Measurements from ENCODE around the gene NFU1.

NFU1 gene

GRCh38 chr2:69395866-69396265 is 41.4 kb downstream of the NFU1 start:
- no peak overlapping the region for H3K27ac ChIP-seq (ENCODE audit: low read depth in 2 of 2, low read length in 2 of 2)
- peaks cover 0 to 5% of the 10 kb centered on the region in 2 donors for H3K4me1 ChIP-seq (ENCODE audit: control insufficient read depth in 2 of 2, insufficient read depth in 2 of 2, low read length in 2 of 2)
- H3K36me3 ChIP-seq (ENCODE audit: control insufficient read depth in 2 of 2, insufficient read depth in 2 of 2, low read length in 2 of 2): peaks cover 13 to 29% of the 10 kb centered on the region in 2 donors
- no peaks in the 10 kb centered on the region for H3K27me3 ChIP-seq (ENCODE audit: control insufficient read depth in 2 of 2, insufficient read depth in 2 of 2, low read length in 2 of 2)
- no peak overlapping the region for H3K4me3 ChIP-seq (ENCODE audit: low read length in 2 of 2)
- no peaks in the 10 kb centered on the region for H3K9me3 ChIP-seq (ENCODE audit: control insufficient read depth in 2 of 2, low read length in 2 of 2)
- no peak overlapping the region for H3K9ac ChIP-seq (ENCODE audit: low read depth in 1 of 2, low read length in 2 of 2)

- Histone ChIP-seq H3K9me3 (ENCODE audit: control insufficient read depth in 2 of 2, low read length in 2 of 2) (no peaks in the 10 kb centered on the region), H3K36me3 (ENCODE audit: control insufficient read depth in 2 of 2, insufficient read depth in 2 of 2, low read length in 2 of 2) (peaks cover 12 to 23% of the 10 kb centered on the region in 2 donors), H3K27me3 (ENCODE audit: control insufficient read depth in 2 of 2, insufficient read depth in 2 of 2, low read length in 2 of 2) (no peaks in the 10 kb centered on the region), H3K4me3 (ENCODE audit: low read length in 2 of 2) (no peak overlapping the region), H3K27ac (ENCODE audit: low read depth in 2 of 2, low read length in 2 of 2) (no peak overlapping the region), H3K4me1 (ENCODE audit: control insufficient read depth in 2 of 2, insufficient read depth in 2 of 2, low read length in 2 of 2) (peaks cover 5 to 6% of the 10 kb centered on the region in 2 donors), H3K9ac (ENCODE audit: low read depth in 1 of 2, low read length in 2 of 2) (no peak overlapping the region)
Observed at GRCh38 chr2:69393963-69394362, 43.3 kb downstream of the NFU1 start.

- Histone ChIP-seq H3K27me3 (ENCODE audit: control insufficient read depth in 2 of 2, insufficient read depth in 2 of 2, low read length in 2 of 2) (no peaks in the 10 kb centered on the region), H3K9me3 (ENCODE audit: control insufficient read depth in 2 of 2, low read length in 2 of 2) (no peaks in the 10 kb centered on the region), H3K4me3 (ENCODE audit: low read length in 2 of 2) (no peak overlapping the region), H3K4me1 (ENCODE audit: control insufficient read depth in 2 of 2, insufficient read depth in 2 of 2, low read length in 2 of 2) (peaks cover 6 to 11% of the 10 kb centered on the region in 2 donors), H3K27ac (ENCODE audit: low read depth in 2 of 2, low read length in 2 of 2) (peak overlapping the region in 1 of 2 donors; percentile 34), H3K36me3 (ENCODE audit: control insufficient read depth in 2 of 2, insufficient read depth in 2 of 2, low read length in 2 of 2) (peaks cover 3 to 9% of the 10 kb centered on the region in 2 donors), H3K9ac (ENCODE audit: low read depth in 1 of 2, low read length in 2 of 2) (no peak overlapping the region)
Observed at GRCh38 chr2:69390471-69390870, 46.8 kb downstream of the NFU1 start.

- Histone ChIP-seq H3K4me1 (ENCODE audit: control insufficient read depth in 2 of 2, insufficient read depth in 2 of 2, low read length in 2 of 2) (peaks cover 6 to 13% of the 10 kb centered on the region in 2 donors), H3K36me3 (ENCODE audit: control insufficient read depth in 2 of 2, insufficient read depth in 2 of 2, low read length in 2 of 2) (peaks cover 2 to 7% of the 10 kb centered on the region in 2 donors), H3K27ac (ENCODE audit: low read depth in 2 of 2, low read length in 2 of 2) (peak overlapping the region in 1 of 2 donors; percentile 34), H3K27me3 (ENCODE audit: control insufficient read depth in 2 of 2, insufficient read depth in 2 of 2, low read length in 2 of 2) (no peaks in the 10 kb centered on the region), H3K4me3 (ENCODE audit: low read length in 2 of 2) (no peak overlapping the region), H3K9ac (ENCODE audit: low read depth in 1 of 2, low read length in 2 of 2) (no peak overlapping the region), H3K9me3 (ENCODE audit: control insufficient read depth in 2 of 2, low read length in 2 of 2) (no peaks in the 10 kb centered on the region)
Observed at GRCh38 chr2:69390001-69390400, 47.2 kb downstream of the NFU1 start.

GRCh38 chr2:69389271-69389670 is 48.0 kb downstream of the NFU1 start:
- no peak overlapping the region for H3K9ac ChIP-seq (ENCODE audit: low read depth in 1 of 2, low read length in 2 of 2)
- H3K27ac ChIP-seq (ENCODE audit: low read depth in 2 of 2, low read length in 2 of 2): no peak overlapping the region
- no peaks in the 10 kb centered on the region for H3K9me3 ChIP-seq (ENCODE audit: control insufficient read depth in 2 of 2, low read length in 2 of 2)
- H3K27me3 ChIP-seq (ENCODE audit: control insufficient read depth in 2 of 2, insufficient read depth in 2 of 2, low read length in 2 of 2): no peaks in the 10 kb centered on the region
- peaks cover 0 to under 1% of the 10 kb centered on the region in 2 donors for H3K36me3 ChIP-seq (ENCODE audit: control insufficient read depth in 2 of 2, insufficient read depth in 2 of 2, low read length in 2 of 2)
- H3K4me1 ChIP-seq (ENCODE audit: control insufficient read depth in 2 of 2, insufficient read depth in 2 of 2, low read length in 2 of 2): peaks cover 9 to 18% of the 10 kb centered on the region in 2 donors
- H3K4me3 ChIP-seq (ENCODE audit: low read length in 2 of 2): no peak overlapping the region

- Histone ChIP-seq H3K9ac (ENCODE audit: low read depth in 1 of 2, low read length in 2 of 2) (peak overlapping the region; percentile 68 to 93), H3K27ac (ENCODE audit: low read depth in 2 of 2, low read length in 2 of 2) (peak overlapping the region; percentile 83 to 84), H3K9me3 (ENCODE audit: control insufficient read depth in 2 of 2, low read length in 2 of 2) (no peaks in the 10 kb centered on the region), H3K4me1 (ENCODE audit: control insufficient read depth in 2 of 2, insufficient read depth in 2 of 2, low read length in 2 of 2) (peaks cover 11 to 28% of the 10 kb centered on the region in 2 donors), H3K27me3 (ENCODE audit: control insufficient read depth in 2 of 2, insufficient read depth in 2 of 2, low read length in 2 of 2) (no peaks in the 10 kb centered on the region), H3K36me3 (ENCODE audit: control insufficient read depth in 2 of 2, insufficient read depth in 2 of 2, low read length in 2 of 2) (no peaks in the 10 kb centered on the region), H3K4me3 (ENCODE audit: low read length in 2 of 2) (peak overlapping the region; percentile 78 to 90)
Observed at GRCh38 chr2:69387770-69388481, 49.3 kb downstream of the NFU1 start.

- peak within 1 kb of the TSS; percentile 88 to 93 for H3K9ac ChIP-seq (ENCODE audit: low read depth in 1 of 2, low read length in 2 of 2)
- H3K27me3 ChIP-seq (ENCODE audit: control insufficient read depth in 2 of 2, insufficient read depth in 2 of 2, low read length in 2 of 2): no peaks in the 10 kb centered on the region
- peak within 1 kb of the TSS; percentile 95 to 96 for H3K27ac ChIP-seq (ENCODE audit: low read depth in 2 of 2, low read length in 2 of 2)
- H3K9me3 ChIP-seq (ENCODE audit: control insufficient read depth in 2 of 2, low read length in 2 of 2): no peaks in the 10 kb centered on the region
- H3K36me3 ChIP-seq (ENCODE audit: control insufficient read depth in 2 of 2, insufficient read depth in 2 of 2, low read length in 2 of 2): no peaks in the 10 kb centered on the region
- peak within 1 kb of the TSS; percentile 78 to 90 for H3K4me3 ChIP-seq (ENCODE audit: low read length in 2 of 2)
- peaks cover 16 to 36% of the 10 kb centered on the region in 2 donors for H3K4me1 ChIP-seq (ENCODE audit: control insufficient read depth in 2 of 2, insufficient read depth in 2 of 2, low read length in 2 of 2)
Observed at GRCh38 chr2:69386789-69387734, 50.2 kb downstream of the NFU1 start, which contains the start of gene GFPT1. GFPT1 (minus strand) TSS chr2:69387227; CDS start chr2:69387071, 156 bp downstream.

GRCh38 chr2:69386360-69386759 is 50.9 kb downstream of the NFU1 start:
- Histone ChIP-seq H3K27ac (ENCODE audit: low read depth in 2 of 2, low read length in 2 of 2) (peak overlapping the region; percentile 95 to 96), H3K4me1 (ENCODE audit: control insufficient read depth in 2 of 2, insufficient read depth in 2 of 2, low read length in 2 of 2) (peaks cover 22 to 36% of the 10 kb centered on the region in 2 donors)

GRCh38 chr2:69385443-69386151 is 51.6 kb downstream of the NFU1 start:
- Histone ChIP-seq H3K36me3 (ENCODE audit: control insufficient read depth in 2 of 2, insufficient read depth in 2 of 2, low read length in 2 of 2) (no peaks in the 10 kb centered on the region), H3K4me1 (ENCODE audit: control insufficient read depth in 2 of 2, insufficient read depth in 2 of 2, low read length in 2 of 2) (peaks cover 22 to 35% of the 10 kb centered on the region in 2 donors), H3K27me3 (ENCODE audit: control insufficient read depth in 2 of 2, insufficient read depth in 2 of 2, low read length in 2 of 2) (no peaks in the 10 kb centered on the region), H3K9ac (ENCODE audit: low read depth in 1 of 2, low read length in 2 of 2) (peak overlapping the region; percentile 88 to 93), H3K4me3 (ENCODE audit: low read length in 2 of 2) (peak overlapping the region; percentile 78 to 90), H3K27ac (ENCODE audit: low read depth in 2 of 2, low read length in 2 of 2) (peak overlapping the region; percentile 95 to 96), H3K9me3 (ENCODE audit: control insufficient read depth in 2 of 2, low read length in 2 of 2) (no peaks in the 10 kb centered on the region)

More at GRCh38 chr2:69386360-69386759, 50.9 kb downstream of the NFU1 start:
- H3K9ac ChIP-seq (ENCODE audit: low read depth in 1 of 2, low read length in 2 of 2): peak overlapping the region; percentile 88 to 93
- H3K36me3 ChIP-seq (ENCODE audit: control insufficient read depth in 2 of 2, insufficient read depth in 2 of 2, low read length in 2 of 2): no peaks in the 10 kb centered on the region
- H3K4me3 ChIP-seq (ENCODE audit: low read length in 2 of 2): peak overlapping the region; percentile 78 to 90
- no peaks in the 10 kb centered on the region for H3K27me3 ChIP-seq (ENCODE audit: control insufficient read depth in 2 of 2, insufficient read depth in 2 of 2, low read length in 2 of 2)
- H3K9me3 ChIP-seq (ENCODE audit: control insufficient read depth in 2 of 2, low read length in 2 of 2): no peaks in the 10 kb centered on the region

Data from mucosa of rectum (tissue), 2 donors.